Measurements from ENCODE around the gene RRAGB.
"Not testable (repeated sequence)": the region's sequence is repeated elsewhere in the genome, so short reads cannot be mapped to it uniquely, and the experiment has no call there.

The RRAGB gene, protein sequence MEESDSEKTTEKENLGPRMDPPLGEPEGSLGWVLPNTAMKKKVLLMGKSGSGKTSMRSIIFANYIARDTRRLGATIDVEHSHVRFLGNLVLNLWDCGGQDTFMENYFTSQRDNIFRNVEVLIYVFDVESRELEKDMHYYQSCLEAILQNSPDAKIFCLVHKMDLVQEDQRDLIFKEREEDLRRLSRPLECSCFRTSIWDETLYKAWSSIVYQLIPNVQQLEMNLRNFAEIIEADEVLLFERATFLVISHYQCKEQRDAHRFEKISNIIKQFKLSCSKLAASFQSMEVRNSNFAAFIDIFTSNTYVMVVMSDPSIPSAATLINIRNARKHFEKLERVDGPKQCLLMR

GRCh38 chrX:55717521-55718497 is at the start of gene RRAGB:
Gene RRAGB (plus strand): TSS chrX:55717749. CDS start chrX:55718328, 579 bp downstream.
- Histone ChIP-seq H3K4me3 (peak within 1 kb of the TSS; percentile 67 to 72), H3K27ac (peak within 1 kb of the TSS; percentile 85 to 86), H3K27me3 (no peaks in the 10 kb centered on the region), H3K4me1 (peaks cover 0 to 14% (median 1%) of the 10 kb centered on the region in 4 donors), H3K36me3 (peaks cover 0 to 13% (median 0%) of the 10 kb centered on the region in 3 donors), H3K9me3 (no peaks in the 10 kb centered on the region)
- TF ChIP-seq, protein P1, sequence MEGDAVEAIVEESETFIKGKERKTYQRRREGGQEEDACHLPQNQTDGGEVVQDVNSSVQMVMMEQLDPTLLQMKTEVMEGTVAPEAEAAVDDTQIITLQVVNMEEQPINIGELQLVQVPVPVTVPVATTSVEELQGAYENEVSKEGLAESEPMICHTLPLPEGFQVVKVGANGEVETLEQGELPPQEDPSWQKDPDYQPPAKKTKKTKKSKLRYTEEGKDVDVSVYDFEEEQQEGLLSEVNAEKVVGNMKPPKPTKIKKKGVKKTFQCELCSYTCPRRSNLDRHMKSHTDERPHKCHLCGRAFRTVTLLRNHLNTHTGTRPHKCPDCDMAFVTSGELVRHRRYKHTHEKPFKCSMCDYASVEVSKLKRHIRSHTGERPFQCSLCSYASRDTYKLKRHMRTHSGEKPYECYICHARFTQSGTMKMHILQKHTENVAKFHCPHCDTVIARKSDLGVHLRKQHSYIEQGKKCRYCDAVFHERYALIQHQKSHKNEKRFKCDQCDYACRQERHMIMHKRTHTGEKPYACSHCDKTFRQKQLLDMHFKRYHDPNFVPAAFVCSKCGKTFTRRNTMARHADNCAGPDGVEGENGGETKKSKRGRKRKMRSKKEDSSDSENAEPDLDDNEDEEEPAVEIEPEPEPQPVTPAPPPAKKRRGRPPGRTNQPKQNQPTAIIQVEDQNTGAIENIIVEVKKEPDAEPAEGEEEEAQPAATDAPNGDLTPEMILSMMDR (IDR thresholded peaks at IDR 0.05) = peak; percentile 32 to 45
- DNase-seq = peak; percentile 96 to 97
- intact Hi-C loops (cut with DNase I; ENCODE audit: low total_unique reads) = loop anchor here (10.0 kb wide), 1 partner anchor 553 kb away; no protein-coding TSS in a partner anchor

- no peaks in the 10 kb centered on the region for H3K4me1 ChIP-seq
- H3K27me3 ChIP-seq = no peaks in the 10 kb centered on the region
- TF ChIP-seq, protein P1 (IDR thresholded peaks at IDR 0.05) = no peak
- no peak for DNase-seq
- no peak overlapping the region for H3K27ac ChIP-seq
- no peaks in the 10 kb centered on the region for H3K36me3 ChIP-seq
- peaks cover 0 to 46% (median 19%) of the 10 kb centered on the region in 3 donors for H3K9me3 ChIP-seq
- H3K4me3 ChIP-seq = no peak overlapping the region
- intact Hi-C loops (cut with DNase I; ENCODE audit: low total_unique reads) = no loop called here
These were observed 49.5 kb upstream of the RRAGB start for GRCh38 chrX:55668084-55668483.

GRCh38 chrX:55688579-55688978 is 29.0 kb upstream of the RRAGB start:
- intact Hi-C loops (cut with DNase I; ENCODE audit: low total_unique reads) = loop anchor here (5.0 kb wide), 1 partner anchor 509 kb away; no protein-coding TSS in a partner anchor
- not testable (repeated sequence) for H3K4me3 ChIP-seq, H3K27me3 ChIP-seq, DNase-seq, H3K36me3 ChIP-seq, H3K27ac ChIP-seq, H3K4me1 ChIP-seq
- H3K9me3 ChIP-seq = peaks cover 0 to 17% (median 9%) of the 10 kb centered on the region in 3 donors

DNA sequence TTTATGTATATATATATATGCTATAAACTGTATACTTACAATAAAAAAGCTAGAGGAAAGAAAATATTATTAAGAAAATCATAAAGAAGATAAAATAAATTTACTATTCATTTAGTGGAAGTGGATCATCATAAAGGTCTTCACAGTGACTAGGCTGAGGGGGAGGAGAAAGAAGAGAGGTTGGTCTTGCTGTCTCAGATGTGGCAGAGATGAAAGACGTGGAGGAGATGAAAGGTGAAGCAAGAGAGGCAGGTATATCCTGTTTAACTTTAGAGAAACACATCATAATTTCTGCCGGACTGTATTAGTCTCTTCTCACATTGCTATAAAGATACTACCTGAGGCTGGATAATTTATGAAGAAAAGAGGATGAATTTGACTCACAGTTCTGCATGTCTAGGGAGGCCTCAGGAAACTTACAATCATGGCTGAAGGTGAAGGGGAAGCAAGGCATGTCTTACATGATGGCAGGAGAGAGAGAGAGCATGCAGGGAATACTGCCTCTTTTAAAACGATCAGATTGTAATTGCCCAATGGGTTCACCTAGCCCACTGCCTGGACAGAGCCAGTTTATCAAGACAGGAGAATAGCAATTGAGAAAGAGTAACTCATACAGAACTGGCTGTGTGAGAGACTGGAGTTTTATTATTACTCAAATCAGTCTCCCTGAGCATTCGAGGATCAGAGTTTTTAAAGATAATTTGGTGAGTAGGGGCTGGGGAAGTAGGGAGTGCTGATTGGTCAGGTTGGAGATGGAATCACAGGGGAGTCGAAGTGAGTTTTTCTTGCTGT is 22.1 kb upstream of the RRAGB start:
- Histone ChIP-seq H3K9me3 (peaks cover 0 to 9% (median 0%) of the 10 kb centered on the region in 3 donors), H3K36me3 (no peaks in the 10 kb centered on the region), H3K4me1 (no peaks in the 10 kb centered on the region), H3K27ac (no peak overlapping the region), H3K4me3 (no peak overlapping the region), H3K27me3 (no peaks in the 10 kb centered on the region)
- TF ChIP-seq, protein P1 (IDR thresholded peaks at IDR 0.05) = no peak
- no peak for DNase-seq
- intact Hi-C loops (cut with DNase I; ENCODE audit: low total_unique reads) = no loop called here

DNA sequence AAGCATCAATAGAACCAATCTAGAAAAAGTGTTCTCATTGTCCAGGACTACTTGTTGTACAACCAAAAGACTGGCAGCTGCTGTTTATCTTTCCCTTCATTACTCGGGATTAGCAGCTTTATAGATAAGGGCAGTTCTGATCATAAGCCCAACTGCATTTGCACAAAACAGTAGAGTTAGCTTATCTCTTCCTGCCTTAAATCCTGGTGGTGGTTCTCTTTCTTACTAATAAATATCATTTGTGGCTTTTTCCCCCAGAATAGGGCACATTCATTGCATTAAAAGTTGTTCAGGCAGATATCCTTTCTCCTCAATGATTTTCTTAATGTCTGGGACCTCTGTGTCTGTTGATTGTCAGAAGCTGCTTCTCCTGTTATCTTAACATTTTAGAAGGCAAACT is 20.2 kb upstream of the RRAGB start:
- no peak overlapping the region for H3K27ac ChIP-seq
- no peaks in the 10 kb centered on the region for H3K27me3 ChIP-seq
- peaks cover 0 to 7% (median 0%) of the 10 kb centered on the region in 3 donors for H3K9me3 ChIP-seq
- H3K4me1 ChIP-seq = no peaks in the 10 kb centered on the region
- TF ChIP-seq, protein P1 (IDR thresholded peaks at IDR 0.05) = no peak
- H3K4me3 ChIP-seq = no peak overlapping the region
- intact Hi-C loops (cut with DNase I; ENCODE audit: low total_unique reads) = no loop called here
- no peaks in the 10 kb centered on the region for H3K36me3 ChIP-seq
- no peak for DNase-seq

Data from tibial artery (tissue), 4 donors.